Measurements from ENCODE around the gene CRYBB1. TPM values are rescaled to one million over a fixed set of nuclear protein-coding genes. Genes with fewer than 3 reads are reported as not detected.
A peak's percentile ranks its signal among the peaks of the same experiment; 100 is the strongest.

Gene CRYBB1
- total RNA-seq, 1 donor from 2014 or later: not detected

- Mint-ChIP-seq H3K4me1 (peaks cover 40% of the 10 kb centered on the region), H3K27ac (no peak overlapping the region), H3K27me3 (no peaks in the 10 kb centered on the region), H3K9me3 (no peaks in the 10 kb centered on the region), H3K4me3 (no peak overlapping the region), H3K36me3 (ENCODE audit: low read depth) (peaks cover 1% of the 10 kb centered on the region)
- no peak for DNase-seq
- intact Hi-C loops (cut with micrococcal nuclease): no loop called here
- POLR2A ChIA-PET: interaction anchor here (0.5 kb wide), 1 partner anchor 48 kb away, joined by 8 read pairs; no protein-coding TSS in a partner anchor
- CTCF ChIA-PET: no interaction called here
- TF ChIP-seq CTCF (IDR thresholded peaks at IDR 0.05): no peak
- ATAC-seq (ENCODE audit: low read depth): no peak
Observed at GRCh38 chr22:26581633-26582168, 36.1 kb downstream of the CRYBB1 start.

GRCh38 chr22:26581026-26581425, 36.8 kb downstream of the CRYBB1 start:
- DNase-seq (no peak), ATAC-seq (ENCODE audit: low read depth) (no peak)
- Mint-ChIP-seq H3K9me3 (no peaks in the 10 kb centered on the region), H3K27ac (peak overlapping the region; percentile 59), H3K36me3 (ENCODE audit: low read depth) (peaks cover 1% of the 10 kb centered on the region), H3K4me1 (peaks cover 42% of the 10 kb centered on the region), H3K4me3 (no peak overlapping the region), H3K27me3 (no peaks in the 10 kb centered on the region)
- intact Hi-C loops (cut with micrococcal nuclease): no loop called here
- POLR2A ChIA-PET: interaction anchor here (0.5 kb wide), 1 partner anchor 49 kb away, joined by 8 read pairs; no protein-coding TSS in a partner anchor
- CTCF ChIA-PET: no interaction called here
- TF ChIP-seq CTCF (IDR thresholded peaks at IDR 0.05): no peak

- Mint-ChIP-seq H3K4me3 (no peak overlapping the region), H3K27ac (peak overlapping the region; percentile 89)
Observed at GRCh38 chr22:26580240-26580962, 37.4 kb downstream of the CRYBB1 start.

GRCh38 chr22:26579331-26579886, 38.4 kb downstream of the CRYBB1 start:
- H3K4me3 Mint-ChIP-seq: peak overlapping the region; percentile 70
- peak; percentile 91 for ATAC-seq (ENCODE audit: low read depth)
- H3K27ac Mint-ChIP-seq: peak overlapping the region; percentile 89
- CTCF ChIA-PET: interaction anchor here (0.6 to 1.5 kb wide), 2 partner anchors 68 to 76 kb away, joined by 4 read pairs; no protein-coding TSS in a partner anchor
- H3K4me1 Mint-ChIP-seq: peaks cover 42% of the 10 kb centered on the region
- H3K27me3 Mint-ChIP-seq: no peaks in the 10 kb centered on the region
- DNase-seq: peak; percentile 56
- POLR2A ChIA-PET: interaction anchor here (1.3 kb wide), 2 partner anchors 67 to 96 kb away, joined by 3 to 4 read pairs; partner anchors contain the start of genes HPS4 and TFIP11
- H3K9me3 Mint-ChIP-seq: no peaks in the 10 kb centered on the region
- H3K36me3 Mint-ChIP-seq (ENCODE audit: low read depth): peaks cover 1% of the 10 kb centered on the region
- TF ChIP-seq CTCF (IDR thresholded peaks at IDR 0.05): no peak
- intact Hi-C loops (cut with micrococcal nuclease): loop anchor here (1.0 kb wide), 1 partner anchor 11 kb away; the partner anchor contains the start of gene TPST2

More at GRCh38 chr22:26580240-26580962, 37.4 kb downstream of the CRYBB1 start:
- Mint-ChIP-seq H3K36me3 (ENCODE audit: low read depth) (peaks cover 1% of the 10 kb centered on the region), H3K27me3 (no peaks in the 10 kb centered on the region), H3K9me3 (no peaks in the 10 kb centered on the region), H3K4me1 (peaks cover 42% of the 10 kb centered on the region)
- TF ChIP-seq CTCF (IDR thresholded peaks at IDR 0.05): no peak
- no peak for ATAC-seq (ENCODE audit: low read depth)
- intact Hi-C loops (cut with micrococcal nuclease): no loop called here
- ChIA-PET POLR2A (no interaction called here), CTCF (interaction anchor here (0.6 to 1.5 kb wide), 2 partner anchors 67 to 77 kb away, joined by 4 read pairs; no protein-coding TSS in a partner anchor)
- no peak for DNase-seq

GRCh38 chr22:26577081-26577480, 40.7 kb downstream of the CRYBB1 start:
- H3K36me3 Mint-ChIP-seq (ENCODE audit: low read depth): no peaks in the 10 kb centered on the region

More at GRCh38 chr22:26577081-26577480, 40.7 kb downstream of the CRYBB1 start:
- DNase-seq: no peak
- Mint-ChIP-seq H3K4me3 (no peak overlapping the region), H3K4me1 (peaks cover 54% of the 10 kb centered on the region), H3K9me3 (no peaks in the 10 kb centered on the region), H3K27me3 (no peaks in the 10 kb centered on the region), H3K27ac (no peak overlapping the region)
- POLR2A ChIA-PET: interaction anchor here (0.7 kb wide), 1 partner anchor 117 kb away, joined by 6 read pairs; no protein-coding TSS in a partner anchor
- intact Hi-C loops (cut with micrococcal nuclease): no loop called here
- no peak for TF ChIP-seq CTCF (IDR thresholded peaks at IDR 0.05)
- no peak for ATAC-seq (ENCODE audit: low read depth)
- CTCF ChIA-PET: no interaction called here
